ENCODE data around the gene ANKRD33B.
A peak's percentile ranks its signal among the peaks of the same experiment; 100 is the strongest.

Gene ANKRD33B

GRCh38 chr5:10677533-10677932, 113.7 kb downstream of the ANKRD33B start:
- no peak for DNase-seq (ENCODE audit: low read depth)

- no peak for DNase-seq (ENCODE audit: low read depth)
Measured at GRCh38 chr5:10678244-10678643, 114.4 kb downstream of the ANKRD33B start.

GRCh38 chr5:10679336-10679988, 115.6 kb downstream of the ANKRD33B start:
- DNase-seq (ENCODE audit: low read depth), result no peak

GRCh38 chr5:10680876-10681481, 117.1 kb downstream of the ANKRD33B start:
- no peak for DNase-seq (ENCODE audit: low read depth)

GRCh38 chr5:10681731-10682679, 118.1 kb downstream of the ANKRD33B start:
- no peak for DNase-seq (ENCODE audit: low read depth)

- DNase-seq (ENCODE audit: low read depth), result no peak
Measured at GRCh38 chr5:10682801-10683525, 119.1 kb downstream of the ANKRD33B start.

- DNase-seq (ENCODE audit: low read depth), result no peak
Measured at GRCh38 chr5:10684303-10685086, 120.6 kb downstream of the ANKRD33B start.

- DNase-seq (ENCODE audit: low read depth), result no peak
Measured at GRCh38 chr5:10685115-10685521, 121.2 kb downstream of the ANKRD33B start.

GRCh38 chr5:10686890-10687289, 123.0 kb downstream of the ANKRD33B start:
- no peak for DNase-seq (ENCODE audit: low read depth)

GRCh38 chr5:10688651-10689171, 124.8 kb downstream of the ANKRD33B start:
- no peak for DNase-seq (ENCODE audit: low read depth)

GRCh38 chr5:10689391-10690081, 125.7 kb downstream of the ANKRD33B start:
- DNase-seq (ENCODE audit: low read depth), result no peak

- no peak for DNase-seq (ENCODE audit: low read depth)
Measured at GRCh38 chr5:10690460-10691440, 126.9 kb downstream of the ANKRD33B start.

GRCh38 chr5:10691826-10692785, 128.2 kb downstream of the ANKRD33B start:
- no peak for DNase-seq (ENCODE audit: low read depth)

- DNase-seq (ENCODE audit: low read depth), result peak; percentile 53
Measured at GRCh38 chr5:10695055-10695649, 131.3 kb downstream of the ANKRD33B start.

GRCh38 chr5:10695759-10696543, 132.1 kb downstream of the ANKRD33B start:
- no peak for DNase-seq (ENCODE audit: low read depth)

- no peak for DNase-seq (ENCODE audit: low read depth)
Measured at GRCh38 chr5:10699281-10699874, 135.5 kb downstream of the ANKRD33B start.

All from fibroblast of the conjunctiva (primary cell).